ES-I3 (cell line): ENCODE measurements around the gene MCM3AP.
"Not testable (repeated sequence)": the region's sequence is repeated elsewhere in the genome, so short reads cannot be mapped to it uniquely, and the experiment has no call there.

Experiments used
- H3K36me3 ChIP-seq: 2 replicates; pipeline ENCODE4 v1.6.1; 2013; ENCODE audit warnings: mild to moderate bottlenecking, low read length, control low read depth, moderate library complexity; ENCODE audit not compliant: insufficient read depth
- H3K4me1 ChIP-seq: 2 replicates; pipeline ENCODE4 v1.6.1; 2013; ENCODE audit warnings: mild to moderate bottlenecking, control low read depth, low read length; ENCODE audit not compliant: insufficient read depth
- H3K9ac ChIP-seq: 2 replicates; pipeline ENCODE4 v1.6.1; 2013; ENCODE audit warnings: low read depth, mild to moderate bottlenecking, low read length, moderate library complexity
- H3K9me3 ChIP-seq: 2 replicates; pipeline ENCODE4 v1.6.1; 2013; ENCODE audit warnings: mild to moderate bottlenecking, low read length, moderate library complexity; ENCODE audit not compliant: control insufficient read depth, insufficient read depth

MCM3AP gene

DNA sequence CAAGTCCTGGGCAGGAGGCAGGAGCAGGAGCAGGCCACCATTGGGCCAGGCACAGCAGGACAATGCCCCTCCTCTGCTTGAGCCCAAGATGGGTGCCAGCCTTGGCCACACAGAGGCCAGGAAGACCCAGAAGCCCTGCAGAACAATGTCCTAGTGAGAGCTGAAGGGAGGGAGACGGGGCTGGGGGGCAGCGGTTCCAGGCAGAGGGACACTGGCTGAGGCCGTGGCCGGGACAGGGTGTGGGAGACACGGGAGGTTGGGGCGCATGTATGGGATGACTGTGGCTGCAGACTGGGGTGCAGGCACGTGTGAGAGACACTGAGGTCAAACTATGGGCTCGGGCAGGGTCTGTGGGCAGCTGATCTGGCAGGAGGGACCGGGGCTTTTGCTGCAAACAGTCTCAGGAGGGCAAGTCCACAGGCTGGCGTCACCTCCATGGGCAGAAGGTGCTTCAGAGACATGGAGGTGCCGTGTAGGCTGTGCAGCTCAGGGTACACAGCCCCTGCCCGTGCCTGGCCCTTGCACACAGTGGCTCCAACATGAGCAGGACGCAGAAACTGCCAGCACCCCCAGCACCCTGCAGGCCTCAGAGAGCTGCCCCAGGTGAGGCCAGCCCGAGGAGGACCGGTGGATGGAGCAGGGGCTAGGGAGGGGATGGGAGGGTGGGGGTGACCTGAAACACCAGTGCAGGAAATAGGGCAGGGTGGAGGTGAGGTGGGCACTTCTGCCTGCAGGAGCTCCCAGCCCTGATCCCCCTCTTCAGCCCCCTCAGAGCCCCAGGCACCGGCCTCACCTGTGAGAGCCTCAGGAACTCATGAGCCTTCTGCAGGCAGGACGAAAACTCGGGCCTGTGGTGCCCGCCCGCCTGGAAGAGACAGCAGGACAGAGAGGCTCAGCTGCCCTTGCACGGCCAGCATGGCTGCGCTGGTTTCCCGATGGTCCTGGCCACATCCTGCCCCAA, 76.4 kb downstream of the MCM3AP start:
- Histone ChIP-seq H3K4me1 (no peaks in the 10 kb centered on the region), H3K9me3 (no peaks in the 10 kb centered on the region), H3K36me3 (peaks cover 9% of the 10 kb centered on the region), H3K9ac (no peak overlapping the region)

- Histone ChIP-seq H3K4me1 (peaks cover 4% of the 10 kb centered on the region; the same call in 1 of the 2 replicates), H3K36me3 (peaks cover 9% of the 10 kb centered on the region), H3K9me3 (no peaks in the 10 kb centered on the region), H3K9ac (no peak overlapping the region)
Measured at GRCh38 chr21:46207920-46208591, 77.4 kb downstream of the MCM3AP start.

DNA sequence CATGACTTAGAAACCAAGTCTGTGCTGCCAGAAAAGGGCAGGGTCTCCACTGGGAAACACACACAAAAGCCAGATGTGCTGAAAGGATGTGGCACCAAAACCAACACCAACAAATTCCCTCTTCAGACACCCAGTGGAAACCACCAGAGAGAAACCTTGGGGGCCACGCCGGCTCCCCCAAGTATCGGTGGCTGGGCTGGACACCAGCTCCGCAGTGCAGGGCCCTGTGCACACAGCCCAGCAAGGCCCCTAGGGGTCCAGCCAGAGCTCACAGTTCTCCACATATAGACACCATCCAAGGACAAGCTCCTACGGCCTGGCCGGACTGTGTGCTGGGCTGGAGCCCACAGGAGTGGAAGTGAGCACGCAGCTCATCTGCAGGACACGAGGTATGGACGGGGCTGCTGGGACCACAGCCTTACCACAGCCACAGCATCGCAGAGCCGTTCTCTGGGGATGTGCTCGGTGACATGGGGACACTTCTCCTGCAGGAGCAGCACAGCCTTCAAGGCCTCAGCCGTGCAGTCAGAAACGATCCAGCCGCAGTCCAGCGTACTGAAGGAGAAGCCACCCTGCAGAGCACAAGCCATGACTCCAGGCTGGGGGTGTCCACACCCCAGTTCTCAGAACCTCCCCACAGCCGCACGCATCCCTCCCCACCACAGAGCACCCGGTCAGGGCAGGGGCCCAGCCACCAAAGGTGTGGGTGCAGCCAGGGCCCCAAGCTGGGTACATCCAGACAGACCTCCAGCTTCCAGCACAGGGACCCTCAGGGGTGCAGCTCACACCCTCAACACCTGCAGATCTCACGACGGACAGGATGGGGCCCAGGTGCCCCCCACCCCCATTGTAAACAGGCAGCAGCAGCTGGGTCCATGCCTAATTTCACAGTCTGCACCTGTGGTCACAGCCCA, 78.1 kb downstream of the MCM3AP start:
- H3K36me3 ChIP-seq = peaks cover 9% of the 10 kb centered on the region

DNA sequence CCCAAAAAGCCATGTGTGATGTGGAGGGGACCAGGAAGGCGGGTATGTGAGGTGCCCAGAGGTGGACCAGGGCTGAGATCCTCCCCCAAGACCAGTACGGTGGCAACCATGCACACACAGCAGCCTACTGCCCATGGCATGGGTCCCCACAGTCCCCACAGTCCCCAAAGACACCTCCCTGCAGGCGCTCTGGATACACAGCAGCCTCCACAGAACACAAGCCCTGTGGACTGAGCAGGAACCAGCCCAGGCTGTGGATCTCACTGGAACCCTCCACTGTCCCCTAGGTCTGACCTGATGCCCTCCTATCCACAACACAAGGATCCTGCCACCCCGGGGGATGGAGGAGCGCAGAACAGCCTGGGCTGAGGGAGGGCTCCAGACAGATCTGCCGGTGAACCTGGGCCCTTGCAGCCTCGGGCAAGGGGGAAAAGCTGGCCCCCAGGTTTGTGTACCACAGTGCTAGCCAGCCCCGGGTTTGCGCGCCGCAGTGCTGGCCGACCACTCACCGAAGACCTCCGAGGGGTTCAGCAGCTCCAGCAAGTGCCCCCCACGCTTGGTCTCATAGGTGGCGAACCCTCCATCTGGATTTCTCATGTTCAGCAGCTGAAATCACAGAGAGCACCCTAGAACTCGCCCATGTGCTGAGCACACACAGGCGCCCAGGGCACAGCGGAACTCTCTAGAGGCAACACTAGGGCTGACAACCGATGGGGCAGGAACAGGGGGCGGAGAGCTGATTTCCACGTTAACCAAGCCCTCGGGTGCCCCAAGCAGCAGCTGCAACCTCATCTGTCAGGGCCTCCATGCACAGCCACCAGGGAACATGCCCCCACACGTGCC, 79.0 kb downstream of the MCM3AP start:
- H3K9me3 ChIP-seq = no peaks in the 10 kb centered on the region
- peaks cover 9% of the 10 kb centered on the region for H3K36me3 ChIP-seq
- peaks cover 4% of the 10 kb centered on the region; the same call in 1 of the 2 replicates for H3K4me1 ChIP-seq
- H3K9ac ChIP-seq = no peak overlapping the region

More for the DNA sequence above, 78.1 kb downstream of the MCM3AP start:
- Histone ChIP-seq H3K9ac (no peak overlapping the region), H3K4me1 (peaks cover 4% of the 10 kb centered on the region; the same call in 1 of the 2 replicates), H3K9me3 (no peaks in the 10 kb centered on the region)

GRCh38 chr21:46205766-46206162, 79.6 kb downstream of the MCM3AP start:
- no peak overlapping the region for H3K9ac ChIP-seq
- H3K4me1 ChIP-seq = peaks cover 4% of the 10 kb centered on the region; the same call in 1 of the 2 replicates
- H3K36me3 ChIP-seq = peaks cover 9% of the 10 kb centered on the region
- no peaks in the 10 kb centered on the region for H3K9me3 ChIP-seq

GRCh38 chr21:46205166-46205565, 80.2 kb downstream of the MCM3AP start:
- Histone ChIP-seq H3K36me3 (peaks cover 11% of the 10 kb centered on the region), H3K9ac (no peak overlapping the region), H3K4me1 (peaks cover 4% of the 10 kb centered on the region; the same call in 1 of the 2 replicates), H3K9me3 (no peaks in the 10 kb centered on the region)

DNA sequence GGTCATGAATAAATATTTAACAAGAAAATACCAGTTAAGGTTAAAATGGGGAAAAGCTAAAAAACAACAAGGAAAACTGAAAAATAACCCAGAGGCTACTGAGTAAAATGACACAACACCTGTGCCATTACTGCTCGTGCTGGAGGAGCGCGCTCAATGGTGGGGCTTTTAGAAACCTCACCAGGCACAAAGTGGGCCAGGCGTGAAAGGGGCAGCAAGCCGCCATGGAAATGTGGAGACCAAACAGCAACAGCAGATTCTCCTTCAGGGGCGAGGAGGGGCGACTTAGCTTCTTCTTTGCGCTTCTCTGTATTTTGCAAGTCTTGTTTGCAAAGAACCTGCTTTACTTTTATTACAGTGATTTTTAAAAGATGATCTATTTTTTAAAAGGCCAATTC, 82.2 kb downstream of the MCM3AP start:
- no peak overlapping the region for H3K9ac ChIP-seq
- peaks cover 4% of the 10 kb centered on the region; the same call in 1 of the 2 replicates for H3K4me1 ChIP-seq
- H3K9me3 ChIP-seq = no peaks in the 10 kb centered on the region
- peaks cover 6% of the 10 kb centered on the region for H3K36me3 ChIP-seq

DNA sequence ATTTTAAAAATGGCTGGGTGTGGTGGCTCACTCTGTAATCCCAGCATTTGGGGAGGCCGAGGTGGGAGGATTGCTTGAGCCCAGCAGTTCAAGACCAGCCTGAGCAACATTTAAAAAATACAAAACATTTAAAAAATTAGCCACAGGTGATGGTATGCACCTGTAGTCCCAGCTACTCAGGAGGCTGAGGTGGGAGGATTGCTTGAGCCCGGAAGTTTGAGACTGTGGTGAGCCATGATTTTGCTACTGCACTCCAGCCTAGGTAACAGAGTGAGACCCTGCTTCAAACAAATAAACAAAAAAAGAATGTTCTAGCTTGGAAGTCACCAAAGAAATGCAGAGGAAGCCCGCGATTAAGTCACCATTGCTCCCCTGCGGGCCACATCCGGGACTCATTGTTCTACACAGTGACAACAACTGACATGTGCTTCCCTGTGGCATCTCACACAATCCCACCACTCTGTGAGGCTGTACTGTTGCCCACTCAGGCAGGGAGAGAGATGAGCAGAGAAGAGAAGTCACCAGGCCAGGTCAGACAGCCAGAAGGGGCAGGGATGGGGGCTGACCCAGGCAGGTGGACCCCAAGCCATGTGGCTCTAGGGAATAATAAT, 82.7 kb downstream of the MCM3AP start:
- Histone ChIP-seq H3K4me1 (peaks cover 4% of the 10 kb centered on the region; the same call in 1 of the 2 replicates), H3K9me3 (no peaks in the 10 kb centered on the region), H3K9ac (no peak overlapping the region), H3K36me3 (peaks cover 6% of the 10 kb centered on the region)

DNA sequence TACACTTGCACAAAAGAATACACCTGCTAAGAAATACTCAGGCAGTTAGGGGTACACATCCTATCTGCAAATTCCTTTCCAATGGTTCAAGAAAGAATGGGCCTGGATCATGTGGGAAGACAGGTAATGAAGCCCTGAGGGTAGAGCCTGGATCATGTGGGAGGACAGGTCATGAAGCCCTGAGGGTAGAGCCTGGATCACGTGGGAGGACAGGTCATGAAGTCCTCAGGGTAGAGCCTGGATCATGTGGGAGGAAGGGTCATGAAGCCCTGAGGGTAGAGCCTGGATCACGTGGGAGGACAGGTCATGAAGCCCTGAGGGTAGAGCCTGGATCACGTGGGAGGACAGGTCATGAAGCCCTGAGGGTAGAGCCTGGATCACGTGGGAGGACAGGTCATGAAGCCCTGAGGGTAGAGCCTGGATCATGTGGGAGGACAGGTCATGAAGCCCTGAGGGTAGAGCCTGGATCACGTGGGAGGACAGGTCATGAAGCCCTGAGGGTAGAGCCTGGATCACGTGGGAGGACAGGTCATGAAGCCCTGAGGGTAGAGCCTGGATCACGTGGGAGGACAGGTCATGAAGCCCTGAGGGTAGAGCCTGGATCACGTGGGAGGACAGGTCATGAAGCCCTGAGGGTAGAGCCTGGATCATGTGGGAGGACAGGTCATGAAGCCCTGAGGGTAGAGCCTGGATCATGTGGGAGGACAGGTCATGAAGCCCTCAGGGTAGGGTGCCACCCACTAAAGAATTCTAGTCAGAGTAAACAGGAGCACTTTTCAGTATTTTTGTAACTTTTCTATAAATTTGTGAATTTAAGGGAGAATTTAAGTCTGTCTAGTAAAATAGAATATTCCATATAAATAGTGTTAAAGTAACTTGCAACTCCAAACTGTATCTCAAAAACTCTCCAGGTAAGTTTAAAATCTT, 84.3 kb downstream of the MCM3AP start:
- not testable (repeated sequence) for H3K36me3 ChIP-seq, H3K9me3 ChIP-seq

GRCh38 chr21:46199436-46200373, 85.7 kb downstream of the MCM3AP start:
- peaks cover 6% of the 10 kb centered on the region for H3K36me3 ChIP-seq

More for the DNA sequence above, 84.3 kb downstream of the MCM3AP start:
- H3K9ac ChIP-seq, H3K4me1 ChIP-seq: not testable (repeated sequence)

DNA sequence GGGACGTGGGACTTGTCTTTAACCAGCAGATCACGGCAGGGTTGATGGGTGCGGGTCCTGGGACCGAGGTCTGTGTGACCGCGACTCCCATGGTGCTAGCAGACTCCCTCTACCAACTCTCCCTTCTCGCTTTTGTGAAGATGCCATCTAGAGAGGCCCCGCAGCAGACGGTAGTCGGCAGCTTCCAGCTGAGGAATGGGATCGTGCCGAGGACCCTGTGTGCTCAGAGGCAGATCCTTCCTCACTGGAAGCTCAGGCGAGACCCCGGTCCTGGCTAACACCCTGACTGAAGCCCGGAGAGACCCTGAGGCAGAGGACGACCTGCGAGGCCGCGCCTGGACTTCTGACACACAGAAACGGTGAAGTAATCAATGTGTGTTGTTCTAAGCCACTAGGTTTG, 88.7 kb downstream of the MCM3AP start:
- H3K9ac ChIP-seq = no peak overlapping the region
- H3K36me3 ChIP-seq = peaks cover 6% of the 10 kb centered on the region; the same call in 1 of the 2 replicates

More at GRCh38 chr21:46199436-46200373, 85.7 kb downstream of the MCM3AP start:
- Histone ChIP-seq H3K9me3 (no peaks in the 10 kb centered on the region), H3K9ac (no peak overlapping the region), H3K4me1 (peaks cover 4% of the 10 kb centered on the region; the same call in 1 of the 2 replicates)

More for the DNA sequence above, 88.7 kb downstream of the MCM3AP start:
- H3K4me1 ChIP-seq = no peaks in the 10 kb centered on the region
- H3K9me3 ChIP-seq = no peaks in the 10 kb centered on the region
